GM19328 (cell line): ENCODE measurements around the gene RPL21.
"Not testable (repeated sequence)": the region's sequence is repeated elsewhere in the genome, so short reads cannot be mapped to it uniquely, and the experiment has no call there.

Experiments used
- ATAC-seq: cut with Tn5 transposase; IDR thresholded peaks from one replicate; pipeline ENCODE4 v1.9.1; 2021; ENCODE audit warnings: mild to moderate bottlenecking, moderate library complexity; ENCODE audit not compliant: unreplicated experiment

RPL21 gene

DNA sequence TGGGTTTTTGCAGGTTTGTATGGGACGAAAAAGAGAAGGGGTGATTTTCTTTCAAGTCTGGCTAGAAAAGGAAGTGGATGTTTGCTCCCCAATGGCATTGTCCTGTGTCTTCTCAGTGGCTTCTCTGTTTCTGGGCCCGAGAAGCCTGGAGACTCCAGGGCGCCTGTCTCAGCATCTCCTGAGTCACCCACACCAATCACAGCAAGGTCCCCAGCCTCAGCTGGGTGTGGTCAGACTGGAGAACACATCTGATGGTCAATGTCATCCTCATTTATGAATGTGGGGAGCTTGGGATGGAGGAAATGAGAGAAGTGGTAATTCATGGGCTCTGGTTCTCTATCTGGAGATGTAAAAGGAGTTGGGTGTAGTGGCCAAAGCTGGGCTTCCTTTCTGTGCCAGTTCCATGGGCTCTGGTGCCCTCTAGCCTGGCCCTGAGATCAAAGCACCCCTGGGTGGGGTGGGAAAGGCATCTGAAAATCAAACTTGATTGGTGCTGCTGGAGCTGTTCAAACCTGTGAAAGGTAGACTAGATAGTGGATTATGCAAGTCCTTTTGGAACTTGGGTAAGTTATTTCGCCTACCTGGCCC is 32.6 kb downstream of the RPL21 start:
- ATAC-seq, result no peak

DNA sequence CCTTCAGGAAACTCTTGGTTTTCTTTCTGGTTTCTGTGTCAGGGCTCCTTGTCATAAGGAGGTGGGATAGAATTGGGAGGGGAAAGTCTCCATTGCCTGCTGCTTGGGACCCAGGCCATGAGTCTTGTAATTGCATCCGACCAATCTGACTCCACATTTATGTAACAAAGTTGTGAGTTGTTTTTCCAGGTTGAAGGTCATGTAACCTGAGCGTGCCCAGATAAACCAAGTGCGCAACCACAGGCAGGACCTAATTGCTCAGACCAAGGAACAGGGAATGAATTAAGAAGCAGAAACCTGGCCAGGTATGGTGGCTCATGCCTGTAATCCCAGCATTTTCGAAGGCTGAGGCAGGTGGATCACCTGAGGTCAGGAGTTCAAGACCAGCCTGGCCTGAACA is 37.0 kb downstream of the RPL21 start:
- ATAC-seq, result no peak

DNA sequence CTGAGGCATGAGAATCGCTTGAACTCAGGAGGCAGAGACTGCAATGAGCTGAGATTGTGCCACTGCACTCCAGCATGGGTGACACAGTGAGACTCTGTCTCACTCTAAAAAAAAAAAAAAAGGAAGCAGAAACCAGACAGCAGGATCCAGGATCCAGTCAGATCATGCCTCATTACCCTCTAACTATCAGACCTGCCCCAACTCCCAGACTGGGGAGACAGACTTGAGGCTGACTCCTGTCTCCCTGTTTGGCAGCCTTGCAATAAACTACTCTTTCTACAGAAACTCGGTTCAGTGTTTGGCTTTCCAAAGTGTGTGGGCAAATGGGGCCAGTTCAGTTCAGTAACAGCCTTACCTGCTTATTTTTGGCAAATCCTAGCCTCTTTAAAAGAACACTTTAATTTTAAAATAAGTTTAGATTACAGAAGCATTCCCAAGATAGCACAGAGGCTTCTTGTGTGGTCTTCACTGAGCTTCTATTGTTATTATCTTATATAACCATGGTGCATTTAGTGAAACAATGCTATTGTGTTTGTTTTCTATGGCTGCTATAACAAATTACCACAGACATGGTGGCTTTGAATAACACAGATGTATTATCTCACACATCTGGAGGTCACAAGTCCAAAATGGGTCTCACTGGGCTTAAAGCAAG is 37.8 kb downstream of the RPL21 start:
- ATAC-seq, result no peak

DNA sequence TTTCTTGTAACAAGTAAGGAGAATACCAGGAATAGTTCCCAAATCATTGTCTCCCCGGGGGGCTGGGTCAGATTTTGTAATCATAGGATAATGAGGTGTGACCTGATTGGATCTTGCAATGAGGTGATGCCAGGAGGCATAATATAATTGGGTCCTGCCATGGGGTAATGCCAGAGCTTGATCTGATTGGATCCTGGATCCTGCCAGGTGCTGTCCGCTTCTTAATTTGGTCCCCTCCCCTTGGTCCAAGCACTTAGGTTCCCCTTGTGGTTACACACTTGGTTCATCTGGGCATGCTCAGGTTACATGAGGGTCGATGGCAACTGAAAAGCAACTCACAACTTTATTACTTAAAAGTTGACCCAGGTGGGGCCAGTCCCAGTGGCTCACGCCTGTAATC is 39.4 kb downstream of the RPL21 start:
- no peak for ATAC-seq

DNA sequence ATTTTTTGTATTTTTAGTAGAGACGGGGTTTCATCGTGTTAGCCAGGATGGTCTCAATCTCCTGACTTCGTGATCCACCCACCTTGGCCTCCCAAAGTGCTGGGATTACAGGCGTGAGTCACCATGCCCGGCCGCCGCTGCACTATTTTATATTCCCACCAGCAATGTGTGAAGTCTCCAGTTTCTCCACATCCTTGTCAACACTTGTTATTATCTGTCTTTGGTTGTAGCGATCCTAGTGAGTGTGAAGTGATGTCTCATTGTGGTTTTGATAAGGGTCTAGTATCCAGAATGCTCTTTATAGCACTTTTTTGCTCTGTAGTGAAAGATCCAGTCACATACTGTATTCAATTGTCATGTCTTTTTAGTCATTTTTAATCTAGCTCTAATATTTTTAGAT is 40.6 kb downstream of the RPL21 start:
- not testable (repeated sequence) for ATAC-seq

DNA sequence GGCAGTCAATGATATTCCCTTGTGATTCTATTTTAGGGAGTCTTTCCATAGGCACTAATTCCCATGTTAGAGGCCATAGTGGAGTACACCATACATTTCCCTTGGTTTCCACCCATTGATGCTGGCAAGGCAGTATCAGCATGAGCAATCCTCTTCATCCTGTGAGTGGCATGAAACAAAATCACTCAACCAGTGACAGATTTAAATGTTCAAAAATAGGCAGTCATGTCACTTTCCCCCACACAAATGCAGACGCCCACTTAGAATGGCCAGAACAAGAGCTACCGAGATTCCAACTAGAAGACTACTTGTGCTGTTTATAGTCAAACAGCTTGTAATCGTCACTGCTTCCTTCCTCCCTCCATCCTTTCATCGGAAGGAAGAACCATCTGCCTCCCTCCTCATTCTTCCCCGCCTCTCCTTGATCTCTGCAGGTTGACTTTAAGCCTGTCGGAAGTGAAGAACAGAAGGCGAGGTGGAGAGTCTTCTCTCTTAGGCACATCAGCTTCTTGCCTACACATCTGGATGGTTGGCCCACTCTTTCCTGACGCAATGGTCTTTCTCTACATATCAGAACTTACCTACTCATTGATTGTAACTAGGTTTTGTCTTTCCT is 41.8 kb downstream of the RPL21 start:
- ATAC-seq, result no peak

DNA sequence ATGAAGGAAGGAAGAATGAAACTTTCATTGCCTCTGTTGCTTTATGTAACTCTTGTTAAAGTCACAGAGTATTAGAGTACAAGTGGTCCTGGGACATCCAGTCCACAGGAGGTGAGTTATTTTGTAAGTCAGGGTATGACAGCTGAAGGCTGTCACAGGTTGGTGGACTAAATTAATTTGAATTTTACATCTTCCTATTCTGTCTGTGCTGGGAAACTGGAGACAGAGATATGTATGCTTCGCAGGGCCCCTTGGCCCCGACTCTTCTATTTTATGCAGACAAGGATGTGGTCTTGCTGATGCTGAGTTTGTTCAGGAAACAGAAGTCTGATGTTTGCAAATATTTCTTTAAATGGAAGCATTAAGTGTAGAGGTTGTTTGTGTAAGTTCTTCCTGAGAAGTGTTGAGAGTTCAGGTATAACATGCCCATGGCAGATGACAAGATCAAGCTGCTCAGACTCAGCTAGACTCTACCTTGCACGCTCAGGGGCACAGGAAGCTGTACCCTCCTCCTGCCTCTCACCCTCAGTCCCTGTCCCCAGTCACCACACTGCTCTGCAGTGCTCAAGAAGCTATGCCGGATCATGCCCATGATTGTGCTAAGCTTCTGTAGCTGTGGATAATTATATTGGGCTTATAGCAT is 42.6 kb downstream of the RPL21 start:
- ATAC-seq, result no peak

- no peak for ATAC-seq
Measured at GRCh38 chr13:27295096-27295495, 43.7 kb downstream of the RPL21 start.

DNA sequence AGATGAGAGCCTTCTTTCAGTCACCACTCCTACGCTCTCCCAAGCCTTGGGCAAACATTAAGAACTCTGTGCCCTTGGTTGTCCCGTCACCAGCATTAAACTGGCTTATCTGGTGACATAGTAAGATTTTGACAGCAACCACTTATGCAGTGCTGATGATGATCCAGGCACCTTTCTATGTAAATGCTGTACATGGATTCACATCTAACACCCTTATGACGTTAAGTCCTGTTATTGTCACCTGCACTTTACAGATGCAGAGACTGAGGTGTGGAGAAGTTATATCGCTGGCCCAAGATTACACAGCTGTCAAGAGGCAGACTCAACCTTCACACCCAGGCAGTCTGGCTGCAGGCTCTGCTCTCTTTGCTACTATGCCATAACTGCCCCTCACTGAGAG is 44.3 kb downstream of the RPL21 start:
- no peak for ATAC-seq

- no peak for ATAC-seq
Measured at GRCh38 chr13:27296496-27296895, 45.1 kb downstream of the RPL21 start.

GRCh38 chr13:27298849-27299248 is 47.5 kb downstream of the RPL21 start:
- no peak for ATAC-seq

DNA sequence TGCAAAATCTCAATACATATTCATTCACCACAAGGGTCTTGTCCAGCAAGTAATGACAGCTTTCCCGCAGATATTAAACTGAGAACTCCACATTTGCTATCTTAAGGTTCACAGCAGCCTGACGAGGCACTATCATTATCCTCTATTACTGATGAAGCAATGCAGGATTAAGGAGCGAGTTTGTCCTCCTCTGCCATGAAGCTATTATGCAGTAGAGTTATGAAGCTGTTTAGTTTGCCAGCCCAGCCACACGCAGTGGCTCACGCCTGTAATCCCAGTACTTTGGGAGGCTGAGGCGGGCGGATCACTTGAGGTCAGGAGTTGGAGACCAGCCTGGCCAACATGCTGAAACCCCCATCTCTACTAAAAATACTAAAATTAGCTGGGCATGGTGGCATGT is 49.0 kb downstream of the RPL21 start:
- ATAC-seq, result not testable (repeated sequence)

DNA sequence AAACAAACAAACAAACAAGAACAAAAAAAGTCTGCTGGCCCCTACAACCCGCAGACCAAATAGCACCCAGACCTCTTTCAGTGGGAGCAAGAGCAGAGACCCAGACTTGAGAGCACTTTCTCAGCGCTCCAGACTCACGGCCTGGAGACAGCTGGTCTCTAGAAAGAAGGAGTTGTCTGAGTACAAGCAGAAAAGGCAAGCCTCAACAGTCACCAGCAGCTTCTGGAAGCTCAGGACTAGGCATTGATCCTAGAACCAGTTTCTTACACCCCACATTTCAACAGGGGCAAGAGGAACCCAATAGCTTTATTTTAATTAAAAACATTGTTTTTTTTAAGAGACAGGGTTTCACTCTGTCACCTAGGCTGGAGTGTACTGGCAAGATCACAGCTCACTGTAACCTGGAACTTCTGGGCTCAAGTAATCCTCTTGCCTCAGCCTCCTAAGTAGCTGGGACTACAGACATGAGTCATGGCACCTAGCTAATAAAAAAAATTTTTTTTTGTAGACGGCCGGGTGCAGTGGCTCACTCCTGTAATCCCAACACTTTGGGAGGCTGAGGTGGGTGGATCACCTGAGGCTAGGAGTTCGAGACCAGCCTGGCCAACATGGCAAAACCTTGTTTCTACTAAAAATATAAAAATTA is 49.7 kb downstream of the RPL21 start:
- ATAC-seq, result no peak

GRCh38 chr13:27302643-27303262 is 51.4 kb downstream of the RPL21 start:
- no peak for ATAC-seq

- no peak for ATAC-seq
Measured at GRCh38 chr13:27304099-27304498, 52.7 kb downstream of the RPL21 start.

DNA sequence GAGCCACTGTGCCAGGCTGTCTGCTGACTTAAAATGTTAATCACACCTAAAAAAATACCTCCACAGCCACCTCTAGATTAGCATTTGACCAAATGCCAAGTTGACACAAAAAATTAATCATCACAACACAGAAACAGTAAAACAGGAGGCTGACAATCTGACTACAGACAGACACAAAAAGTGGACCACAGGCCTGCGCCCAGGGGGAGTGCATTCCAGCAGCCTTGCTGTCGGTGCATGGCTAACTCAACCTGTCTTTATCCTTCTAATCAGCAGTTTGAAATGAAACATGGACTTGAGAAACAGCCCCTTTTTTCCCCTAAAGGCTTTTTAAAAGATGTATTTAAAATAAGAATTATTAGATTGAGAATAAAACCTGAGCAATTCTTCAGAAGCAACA is 53.3 kb downstream of the RPL21 start:
- ATAC-seq, result no peak
